Measurements from ENCODE around the gene GLE1.
A peak's percentile ranks its signal among the peaks of the same experiment; 100 is the strongest.

The GLE1 gene, protein sequence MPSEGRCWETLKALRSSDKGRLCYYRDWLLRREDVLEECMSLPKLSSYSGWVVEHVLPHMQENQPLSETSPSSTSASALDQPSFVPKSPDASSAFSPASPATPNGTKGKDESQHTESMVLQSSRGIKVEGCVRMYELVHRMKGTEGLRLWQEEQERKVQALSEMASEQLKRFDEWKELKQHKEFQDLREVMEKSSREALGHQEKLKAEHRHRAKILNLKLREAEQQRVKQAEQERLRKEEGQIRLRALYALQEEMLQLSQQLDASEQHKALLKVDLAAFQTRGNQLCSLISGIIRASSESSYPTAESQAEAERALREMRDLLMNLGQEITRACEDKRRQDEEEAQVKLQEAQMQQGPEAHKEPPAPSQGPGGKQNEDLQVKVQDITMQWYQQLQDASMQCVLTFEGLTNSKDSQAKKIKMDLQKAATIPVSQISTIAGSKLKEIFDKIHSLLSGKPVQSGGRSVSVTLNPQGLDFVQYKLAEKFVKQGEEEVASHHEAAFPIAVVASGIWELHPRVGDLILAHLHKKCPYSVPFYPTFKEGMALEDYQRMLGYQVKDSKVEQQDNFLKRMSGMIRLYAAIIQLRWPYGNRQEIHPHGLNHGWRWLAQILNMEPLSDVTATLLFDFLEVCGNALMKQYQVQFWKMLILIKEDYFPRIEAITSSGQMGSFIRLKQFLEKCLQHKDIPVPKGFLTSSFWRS

GRCh38 chr9:128504485-128505413, at the start of gene GLE1:
TSS of gene GLE1 (plus strand) at chr9:128504719. CDS start at chr9:128504806, 87 bp downstream.
- peak; percentile 90 to 91 for DNase-seq (ENCODE audit: low read depth in 2 of 2)

DNA sequence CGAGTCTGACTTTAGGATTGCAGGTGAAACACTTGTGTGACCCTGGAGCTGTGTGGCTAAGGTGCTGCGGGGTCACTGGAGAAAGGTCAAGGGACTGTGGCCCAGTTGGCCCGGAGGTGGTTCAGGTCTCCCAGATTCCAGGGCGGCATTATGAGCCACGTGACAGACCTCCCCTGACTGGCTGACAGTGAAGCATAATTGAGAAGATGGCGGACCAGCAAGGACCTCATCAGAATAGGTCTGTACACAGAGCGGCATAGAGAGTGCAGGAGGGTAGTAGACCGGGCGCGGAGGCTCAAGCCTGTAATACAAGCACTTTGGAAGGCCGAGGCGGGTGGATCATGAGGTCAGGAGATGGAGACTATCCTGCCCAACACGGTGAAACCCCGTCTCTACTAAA, 49.5 kb upstream of the GLE1 start:
- no peak for DNase-seq (ENCODE audit: low read depth in 2 of 2)

DNA sequence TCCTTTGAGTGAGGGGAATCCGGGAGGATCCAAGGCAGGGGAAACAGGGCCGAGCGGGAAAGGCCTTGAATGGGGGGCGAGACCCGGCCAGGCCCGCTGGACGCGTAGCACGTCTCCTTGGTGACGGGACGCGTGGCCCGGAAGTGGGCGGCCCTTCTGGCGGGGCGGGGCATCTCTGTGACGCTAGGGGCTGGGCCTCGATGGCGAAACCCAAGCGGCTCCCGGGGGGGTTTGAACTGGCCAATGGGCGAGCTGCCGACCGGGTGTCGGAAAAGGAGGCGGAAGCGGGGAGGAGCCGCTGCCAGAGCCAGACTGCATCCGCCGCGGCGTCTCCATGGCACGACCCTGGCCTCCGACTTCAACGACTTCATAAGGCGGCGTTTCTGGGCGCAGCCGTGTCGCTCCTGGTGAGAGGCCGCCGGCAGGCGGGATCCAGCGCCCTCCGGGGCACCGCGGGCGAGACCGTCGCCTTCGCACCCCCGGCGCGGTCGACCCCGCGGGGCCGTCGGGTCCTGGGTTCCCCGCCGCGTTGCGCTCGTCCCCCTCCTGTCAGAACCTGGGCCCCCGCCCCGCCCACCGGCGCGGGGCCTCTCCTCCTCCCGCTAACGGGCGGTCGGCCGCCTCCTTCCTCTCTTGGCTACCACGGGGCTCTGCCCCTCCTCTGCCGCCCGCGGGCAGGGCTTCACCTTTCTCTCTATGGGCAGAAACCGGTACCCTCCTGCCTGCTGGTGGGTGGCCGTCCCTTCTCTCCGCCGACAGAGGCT, 48.5 kb upstream of the GLE1 start, which contains the start of gene ODF2:
TSS of gene ODF2 (plus strand) at position 158 of the 764 bp plus-strand sequence. CDS start at position 244, 86 bp downstream.
- DNase-seq (ENCODE audit: low read depth in 2 of 2) = peak; percentile 96 to 98

DNA sequence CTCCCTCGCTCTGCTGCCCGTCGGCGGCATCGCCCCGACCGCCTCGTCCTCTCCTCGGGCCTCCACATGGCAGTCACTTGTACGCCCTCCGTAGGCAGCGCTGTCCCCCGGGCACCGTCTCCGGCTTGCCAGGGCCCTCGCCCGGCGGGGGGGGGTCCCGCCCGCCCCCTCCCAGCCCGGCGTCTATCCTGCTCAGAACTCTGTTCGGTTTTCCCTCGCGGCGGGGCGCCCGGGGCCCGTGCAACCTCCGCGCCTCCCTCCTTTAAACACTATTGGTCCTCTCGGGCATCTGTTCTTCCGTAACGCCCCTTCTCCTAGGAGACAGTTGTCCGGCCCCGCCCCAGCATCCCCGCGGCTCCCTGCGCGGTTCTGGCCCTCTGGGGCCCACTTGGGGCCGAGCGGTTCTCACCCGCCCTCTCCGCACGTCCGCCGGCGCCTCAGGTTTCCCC, 47.9 kb upstream of the GLE1 start:
- DNase-seq (ENCODE audit: low read depth in 2 of 2) = peak; percentile 36 to 46

- no peak for DNase-seq (ENCODE audit: low read depth in 2 of 2)
Observed at GRCh38 chr9:128457207-128457606, 47.3 kb upstream of the GLE1 start.

DNA sequence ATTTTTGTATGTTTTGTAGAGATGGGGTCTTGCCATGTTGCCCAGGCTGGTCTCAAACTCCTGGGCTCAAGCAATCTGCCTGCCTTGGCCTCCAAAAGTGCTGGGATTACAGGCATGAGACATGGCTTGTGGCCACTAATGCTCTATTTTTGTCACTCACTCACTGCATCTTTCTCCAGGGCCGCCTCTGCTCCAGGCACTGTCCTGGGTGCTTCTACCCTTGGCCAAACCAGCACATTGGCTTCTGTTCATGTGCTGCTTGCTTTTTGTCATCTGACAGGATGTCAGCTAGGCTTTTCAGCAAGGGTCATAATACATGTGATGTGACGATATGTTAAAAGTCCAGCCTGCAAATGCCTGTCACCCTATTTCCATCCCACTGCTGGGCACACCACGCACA, 45.5 kb upstream of the GLE1 start:
- DNase-seq (ENCODE audit: low read depth in 2 of 2) = no peak

DNA sequence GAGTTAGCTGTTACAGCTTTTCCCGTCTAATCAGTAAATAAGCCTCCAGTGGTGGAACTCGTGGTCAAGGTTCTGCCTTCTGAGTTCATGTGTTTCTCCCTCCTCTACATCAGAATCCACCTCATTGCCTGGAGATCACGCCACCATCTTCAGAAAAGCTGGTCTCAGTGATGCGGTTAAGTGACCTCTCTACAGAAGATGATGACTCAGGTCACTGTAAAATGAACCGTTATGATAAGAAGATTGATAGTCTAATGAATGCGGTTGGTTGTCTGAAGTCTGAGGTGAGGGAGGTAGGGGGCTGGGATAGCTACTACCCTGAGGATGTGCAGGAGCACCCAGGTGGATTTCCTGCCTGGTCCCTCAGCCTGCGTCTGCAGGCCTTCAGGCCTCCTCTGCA, 35.4 kb upstream of the GLE1 start:
- no peak for DNase-seq (ENCODE audit: low read depth in 2 of 2)

DNA sequence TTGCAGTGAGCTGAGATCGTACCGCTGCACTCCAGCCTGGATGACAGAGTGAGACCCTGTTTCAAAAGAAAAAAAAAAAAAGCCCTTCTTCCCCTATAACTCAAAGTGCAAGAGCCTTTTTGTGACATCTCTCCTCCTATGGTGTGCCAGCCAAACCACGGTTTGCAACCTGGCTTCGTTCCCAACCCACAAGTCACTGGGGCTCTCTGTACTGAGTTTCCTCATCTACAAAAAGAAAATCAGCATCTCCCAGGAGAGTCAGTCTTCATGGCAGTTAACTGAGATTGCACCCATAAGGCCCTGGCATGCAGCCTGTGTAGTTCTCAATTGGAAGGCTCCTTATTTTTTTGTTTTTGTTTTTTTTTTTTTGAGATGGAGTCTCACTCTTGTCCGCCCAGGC, 34.0 kb upstream of the GLE1 start:
- no peak for DNase-seq (ENCODE audit: low read depth in 2 of 2)

GRCh38 chr9:128473104-128473503, 31.4 kb upstream of the GLE1 start:
- no peak for DNase-seq (ENCODE audit: low read depth in 2 of 2)

GRCh38 chr9:128475867-128476266, 28.7 kb upstream of the GLE1 start:
- no peak for DNase-seq (ENCODE audit: low read depth in 2 of 2)

DNA sequence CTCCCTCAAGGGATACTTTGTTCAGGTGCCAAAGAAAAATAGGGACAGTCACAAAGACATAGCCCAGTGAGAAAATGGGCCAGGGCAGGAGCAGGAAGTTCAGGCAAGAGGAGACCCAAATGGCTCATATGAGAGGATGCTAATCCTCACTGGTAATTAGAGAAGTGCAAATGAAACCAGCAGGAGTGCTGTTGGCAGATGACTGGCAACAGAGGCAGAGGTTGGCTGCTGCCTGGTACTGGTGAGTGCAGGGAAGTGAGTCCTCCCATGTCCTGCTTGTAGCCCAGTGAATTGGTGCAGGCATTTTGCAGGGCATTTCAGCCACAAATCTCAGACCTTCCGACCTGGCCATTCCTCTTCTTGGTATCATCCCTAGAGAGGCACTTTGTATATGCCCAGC, 25.3 kb upstream of the GLE1 start:
- DNase-seq (ENCODE audit: low read depth in 2 of 2) = no peak

DNA sequence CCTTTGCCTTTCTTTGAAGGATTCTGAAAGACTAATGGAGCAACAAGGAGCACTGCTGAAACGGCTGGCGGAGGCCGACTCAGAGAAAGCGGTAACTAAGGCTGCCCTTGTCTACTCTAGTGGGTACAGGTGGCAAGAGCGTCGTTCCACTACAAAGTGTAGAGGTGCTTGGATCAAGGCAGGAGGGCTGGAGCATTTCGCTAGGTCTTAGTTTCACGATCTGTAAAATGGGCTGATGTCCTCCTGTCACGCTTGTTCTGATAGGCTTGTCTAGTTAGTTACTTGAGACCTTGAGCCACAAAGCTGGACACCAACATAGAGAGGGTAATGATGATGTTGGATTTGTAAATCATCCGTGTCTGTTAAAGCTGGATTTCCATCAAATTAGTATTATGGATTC, 23.0 kb upstream of the GLE1 start:
- DNase-seq (ENCODE audit: low read depth in 2 of 2) = no peak

GRCh38 chr9:128482186-128482585, 22.3 kb upstream of the GLE1 start:
- DNase-seq (ENCODE audit: low read depth in 2 of 2) = no peak

- DNase-seq (ENCODE audit: low read depth in 2 of 2) = no peak
Observed at GRCh38 chr9:128484686-128485413, 19.7 kb upstream of the GLE1 start.

GRCh38 chr9:128485414-128485855, 19.1 kb upstream of the GLE1 start:
- no peak for DNase-seq (ENCODE audit: low read depth in 2 of 2)

- DNase-seq (ENCODE audit: low read depth in 2 of 2) = no peak
Observed at GRCh38 chr9:128486201-128486600, 18.3 kb upstream of the GLE1 start.

- DNase-seq (ENCODE audit: low read depth in 2 of 2) = no peak
Observed at GRCh38 chr9:128493424-128493823, 11.1 kb upstream of the GLE1 start.

DNA sequence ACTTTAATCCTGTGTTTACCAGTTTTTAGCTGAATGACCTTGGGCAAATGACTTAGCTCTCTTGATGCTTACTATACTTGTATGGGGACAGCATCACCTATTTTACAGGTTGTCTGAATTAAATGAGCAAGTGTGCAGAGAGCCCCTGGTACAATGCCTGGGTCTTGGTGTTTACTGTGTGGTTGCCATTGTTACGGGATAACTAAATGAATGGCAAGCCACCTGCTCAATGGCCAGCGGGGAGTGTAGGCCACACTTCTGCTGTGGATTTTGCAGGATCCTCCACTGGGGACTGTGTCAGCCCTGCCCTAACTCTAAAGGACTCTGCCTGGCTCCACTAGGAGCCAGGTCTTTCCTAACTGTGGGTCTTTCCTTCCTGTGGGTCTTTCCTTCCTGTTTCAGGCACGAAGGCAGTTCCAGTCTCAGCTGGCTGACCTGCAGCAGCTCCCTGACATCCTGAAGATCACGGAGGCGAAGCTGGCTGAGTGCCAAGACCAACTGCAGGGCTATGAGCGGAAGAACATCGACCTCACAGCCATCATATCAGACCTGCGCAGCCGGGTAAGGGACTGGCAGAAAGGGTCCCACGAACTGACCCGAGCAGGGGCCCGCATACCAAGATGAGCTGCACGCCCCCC, 10.3 kb upstream of the GLE1 start:
- DNase-seq (ENCODE audit: low read depth in 2 of 2) = no peak

GRCh38 chr9:128494746-128495129, 9.8 kb upstream of the GLE1 start:
- DNase-seq (ENCODE audit: low read depth in 2 of 2) = no peak

GRCh38 chr9:128495296-128495695, 9.2 kb upstream of the GLE1 start:
- no peak for DNase-seq (ENCODE audit: low read depth in 2 of 2)
